Keratinocyte (primary cell): ENCODE results near the gene TACR1.

ENCODE experiments used
- CTCF ChIP-seq, 3 experiments: IDR thresholded peaks in 1 of 3; conservative IDR thresholded peaks in 1 of 3; optimal IDR thresholded peaks in 1 of 3; 2 replicates in 2 of 3; 3 replicates in 1 of 3; pipeline versions ENCODE3 to v1.5.1; 2011; ENCODE audit warnings: low read length in 3 of 3, mild to moderate bottlenecking in 3 of 3, moderate library complexity in 2 of 3, control low read depth in 1 of 3, inconsistent platforms in 1 of 3; ENCODE audit not compliant: insufficient read depth in 2 of 3; ENCODE audit errors: extremely low read depth in 1 of 3
- EZH2 ChIP-seq: IDR thresholded peaks from one replicate; pipeline ENCODE4 v1.6.1; 2012; ENCODE audit warnings: inconsistent platforms, mild to moderate bottlenecking, low read length, moderate library complexity

GRCh38 chr2:75077909-75078308, 121.4 kb downstream of the TACR1 start:
- TF ChIP-seq CTCF (optimal IDR thresholded peaks at IDR 0.05 in 1 of 3, IDR thresholded peaks at IDR 0.05 in 1 of 3, conservative IDR thresholded peaks at IDR 0.05 in 1 of 3; ENCODE audit: extremely low read depth in 1 of 3, insufficient read depth in 2 of 3, low read length in 3 of 3), result no peak
- TF ChIP-seq EZH2, result no peak
